Measurements from ENCODE around the gene ISOC2. TPM values are rescaled to one million over a fixed set of nuclear protein-coding genes. Genes with fewer than 3 reads are reported as not detected.

Gene ISOC2, protein sequence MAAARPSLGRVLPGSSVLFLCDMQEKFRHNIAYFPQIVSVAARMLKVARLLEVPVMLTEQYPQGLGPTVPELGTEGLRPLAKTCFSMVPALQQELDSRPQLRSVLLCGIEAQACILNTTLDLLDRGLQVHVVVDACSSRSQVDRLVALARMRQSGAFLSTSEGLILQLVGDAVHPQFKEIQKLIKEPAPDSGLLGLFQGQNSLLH
- 50.8 and 116 TPM in 2 replicates for total RNA-seq

GRCh38 chr19:55461259-55461973 lies at the start of gene ISOC2:
TSS of gene ISOC2 (minus strand) at chr19:55461642. CDS start at chr19:55456486, 5,156 bp downstream.

GRCh38 chr19:55487924-55488687 lies 26.7 kb upstream of the ISOC2 start, which contains the start of gene SSC5D:
TSS of gene SSC5D (plus strand) at chr19:55488436. CDS start at chr19:55488590, 154 bp downstream.

DNA sequence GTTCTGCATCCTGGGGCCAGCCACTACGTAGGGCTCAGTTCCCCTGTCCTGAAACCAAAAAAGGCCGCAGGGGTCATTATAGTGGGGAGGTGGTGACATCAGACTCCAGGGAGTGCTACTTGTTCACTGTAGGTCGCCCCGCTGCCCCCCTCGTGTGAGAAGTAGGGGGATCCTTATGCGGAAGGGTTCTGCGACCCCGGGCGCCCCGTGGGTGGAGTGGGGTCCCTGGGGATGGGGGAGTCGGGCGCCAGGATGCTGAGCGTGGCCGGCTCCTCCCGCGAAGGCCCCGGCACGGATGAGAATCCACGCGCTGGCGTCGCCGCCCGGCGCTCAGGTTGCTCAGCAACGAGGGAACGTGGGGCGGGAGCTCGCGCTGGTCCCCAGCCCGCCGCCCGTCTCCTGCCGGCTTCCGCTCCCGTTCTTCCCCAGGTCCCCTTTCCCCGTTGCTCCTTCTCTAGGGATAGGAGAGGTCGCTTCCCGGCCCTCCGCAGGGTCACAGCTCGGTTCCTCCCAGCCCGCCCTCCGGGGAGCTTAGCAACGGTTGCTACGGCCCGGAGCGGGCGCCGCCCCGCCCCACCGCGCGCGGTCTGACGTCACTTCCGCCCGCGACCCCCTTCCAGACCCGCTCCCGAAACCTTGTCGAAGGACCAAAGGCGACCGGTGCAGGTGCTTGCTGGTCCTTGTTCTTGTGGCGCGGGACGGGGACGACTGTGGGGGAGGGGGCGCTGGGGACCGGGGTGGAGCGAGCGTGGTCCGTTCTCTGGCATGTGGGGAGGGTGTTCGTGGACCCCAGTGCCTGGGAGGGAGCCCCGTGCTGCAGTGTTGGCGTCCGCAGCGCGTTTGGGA lies 23.4 kb upstream of the ISOC2 start, which contains the start of gene NAT14:
Gene NAT14 (plus strand): TSS at position 596 of the 846 bp plus-strand sequence. CDS start 521 bp downstream, outside the sequence.

GRCh38 chr19:55476100-55476775 lies 14.8 kb upstream of the ISOC2 start, which contains the start of gene ZNF628:
TSS of gene ZNF628 (plus strand) at chr19:55476617. CDS start at chr19:55479911, 3,294 bp downstream.

GRCh38 chr19:55464662-55465054 lies 3.2 kb upstream of the ISOC2 start, which contains the start of gene C19orf85:
TSS of gene C19orf85 (minus strand) at chr19:55464751. CDS start at chr19:55464554, 197 bp downstream.

GRCh38 chr19:55443045-55443823 lies 18.2 kb downstream of the ISOC2 start, which contains the start of gene SHISA7:
TSS of gene SHISA7 (minus strand) at chr19:55443300. CDS start at chr19:55442863, 437 bp downstream.

GRCh38 chr19:55407550-55407799 lies 54.0 kb downstream of the ISOC2 start, which contains the start of gene UBE2S:
TSS of gene UBE2S (minus strand) at chr19:55407788. CDS start at chr19:55407589, 199 bp downstream.

Other genes with a start within 250 kb of the ISOC2 start
- 1.9 and 2.6 TPM in 2 replicates for gene TMEM86B, start 232.9 kb downstream of the ISOC2 start, total RNA-seq
- 58.9 and 69.9 TPM in 2 replicates for gene PPP6R1, start 202.6 kb downstream of the ISOC2 start, total RNA-seq
- 41.1 and 41.9 TPM in 2 replicates for gene HSPBP1, start 181.5 kb downstream of the ISOC2 start, total RNA-seq
- gene BRSK1, start 177.6 kb downstream of the ISOC2 start, total RNA-seq, result 1.7 and 3.5 TPM in 2 replicates
- not detected in 2 replicates for gene TMEM150B, start 136.3 kb downstream of the ISOC2 start, total RNA-seq
- gene KMT5C, start 121.8 kb downstream of the ISOC2 start, total RNA-seq, result 7.9 and 9.6 TPM in 2 replicates
- 0.14 and 0.22 TPM in 2 replicates for gene COX6B2, start 106.9 kb downstream of the ISOC2 start, total RNA-seq
- not detected in 2 replicates for gene GARIN5B, start 98.4 kb downstream of the ISOC2 start, total RNA-seq
- gene IL11, start 91.2 kb downstream of the ISOC2 start, total RNA-seq, result 15.1 and 82.0 TPM in 2 replicates
- gene TMEM190, start 84.8 kb downstream of the ISOC2 start, total RNA-seq, result not detected in 2 replicates
- gene TMEM238, start 77.3 kb downstream of the ISOC2 start, total RNA-seq, result 1.4 TPM in 1 of 2 replicates, not detected in the other
- 301 and 1,049 TPM in 2 replicates for gene RPL28, start 75.7 kb downstream of the ISOC2 start, total RNA-seq
- gene UBE2S, start 53.9 kb downstream of the ISOC2 start, total RNA-seq, result 40.5 and 198 TPM in 2 replicates
- gene SHISA7, start 18.3 kb downstream of the ISOC2 start, total RNA-seq, result not detected in 2 replicates
- gene C19orf85, start 3.1 kb upstream of the ISOC2 start, total RNA-seq, result not detected in 2 replicates
- 3.3 and 3.9 TPM in 2 replicates for gene ZNF628, start 15.0 kb upstream of the ISOC2 start, total RNA-seq
- gene NAT14, start 23.5 kb upstream of the ISOC2 start, total RNA-seq, result 17.5 and 19.3 TPM in 2 replicates
- gene SSC5D, start 26.8 kb upstream of the ISOC2 start, total RNA-seq, result 3.1 and 24.2 TPM in 2 replicates
- not detected in 2 replicates for gene SBK2, start 75.5 kb upstream of the ISOC2 start, total RNA-seq
- not detected in 2 replicates for gene SBK3, start 83.9 kb upstream of the ISOC2 start, total RNA-seq
- 6.7 and 9.0 TPM in 2 replicates for gene ZNF579, start 119.2 kb upstream of the ISOC2 start, total RNA-seq
- 4.2 and 5.6 TPM in 2 replicates for gene FIZ1, start 137.9 kb upstream of the ISOC2 start, total RNA-seq
- 9.6 and 13.3 TPM in 2 replicates for gene ZNF524, start 138.6 kb upstream of the ISOC2 start, total RNA-seq
- 2.4 and 2.6 TPM in 2 replicates for gene ZNF865, start 144.0 kb upstream of the ISOC2 start, total RNA-seq
- gene ZNF784, start 162.9 kb upstream of the ISOC2 start, total RNA-seq, result 4.9 and 7.0 TPM in 2 replicates
- gene ZNF580, start 179.4 kb upstream of the ISOC2 start, total RNA-seq, result 8.2 and 9.0 TPM in 2 replicates
- 13.5 and 22.1 TPM in 2 replicates for gene ZNF581, start 182.0 kb upstream of the ISOC2 start, total RNA-seq
- gene CCDC106, start 186.6 kb upstream of the ISOC2 start, total RNA-seq, result 7.7 and 16.6 TPM in 2 replicates
- gene U2AF2, start 193.4 kb upstream of the ISOC2 start, total RNA-seq, result 146 and 147 TPM in 2 replicates
- gene EPN1, start 213.6 kb upstream of the ISOC2 start, total RNA-seq, result 87.8 and 104 TPM in 2 replicates